Measurements from ENCODE around the gene RABEP1. TPM values are rescaled to one million over a fixed set of nuclear protein-coding genes. Genes with fewer than 3 reads are reported as not detected.

RABEP1 gene
- total and polyA plus RNA-seq, 2 experiments from 2014 or later = 37.0 to 88.1 TPM

GRCh38 chr17:5309851-5310250 lies 27.8 kb downstream of the RABEP1 start:
- Histone ChIP-seq H3F3A (replicated peaks; ENCODE audit: low read depth) (no peaks in the 10 kb centered on the region), H3K79me2 (replicated peaks; ENCODE audit: insufficient read depth) (peaks cover 67% of the 10 kb centered on the region), H2AFZ (no peak overlapping the region), H3K9me2 (ENCODE audit: insufficient read depth) (no peaks in the 10 kb centered on the region), H3K36me3 (ENCODE audit: insufficient read depth) (no peaks in the 10 kb centered on the region), H3K4me2 (no peak overlapping the region), H4K20me1 (replicated peaks; ENCODE audit: insufficient read depth) (peaks cover 28% of the 10 kb centered on the region; the same call in 1 of the 2 replicates), H3K4me1 (ENCODE audit: insufficient read depth) (no peaks in the 10 kb centered on the region), H3K4me3 (no peak overlapping the region), H3K27ac (ENCODE audit: low read depth) (no peak overlapping the region), H3K27me3 (ENCODE audit: insufficient read depth) (no peaks in the 10 kb centered on the region)
- Mint-ChIP-seq H3K4me3 (no peak overlapping the region), H3K27ac (no peak overlapping the region), H3K4me1 (no peaks in the 10 kb centered on the region), H3K36me3 (ENCODE audit: low read depth) (peaks cover 38% of the 10 kb centered on the region; the same call in 2 of the 3 replicates), H3K27me3 (ENCODE audit: insufficient read depth, low read depth, poor library complexity) (no peaks in the 10 kb centered on the region), H3K9me3 (no peaks in the 10 kb centered on the region)
- ATAC-seq = no peak
- no peak for TF ChIP-seq STAT1 (IDR thresholded peaks at IDR 0.05; ENCODE audit: unreplicated experiment)
- TF ChIP-seq, protein P1, sequence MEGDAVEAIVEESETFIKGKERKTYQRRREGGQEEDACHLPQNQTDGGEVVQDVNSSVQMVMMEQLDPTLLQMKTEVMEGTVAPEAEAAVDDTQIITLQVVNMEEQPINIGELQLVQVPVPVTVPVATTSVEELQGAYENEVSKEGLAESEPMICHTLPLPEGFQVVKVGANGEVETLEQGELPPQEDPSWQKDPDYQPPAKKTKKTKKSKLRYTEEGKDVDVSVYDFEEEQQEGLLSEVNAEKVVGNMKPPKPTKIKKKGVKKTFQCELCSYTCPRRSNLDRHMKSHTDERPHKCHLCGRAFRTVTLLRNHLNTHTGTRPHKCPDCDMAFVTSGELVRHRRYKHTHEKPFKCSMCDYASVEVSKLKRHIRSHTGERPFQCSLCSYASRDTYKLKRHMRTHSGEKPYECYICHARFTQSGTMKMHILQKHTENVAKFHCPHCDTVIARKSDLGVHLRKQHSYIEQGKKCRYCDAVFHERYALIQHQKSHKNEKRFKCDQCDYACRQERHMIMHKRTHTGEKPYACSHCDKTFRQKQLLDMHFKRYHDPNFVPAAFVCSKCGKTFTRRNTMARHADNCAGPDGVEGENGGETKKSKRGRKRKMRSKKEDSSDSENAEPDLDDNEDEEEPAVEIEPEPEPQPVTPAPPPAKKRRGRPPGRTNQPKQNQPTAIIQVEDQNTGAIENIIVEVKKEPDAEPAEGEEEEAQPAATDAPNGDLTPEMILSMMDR (conservative IDR thresholded peaks at IDR 0.05; ENCODE audit: low read depth in 2 of 2) = no peak
- no peak for TF ChIP-seq EZH2phosphoT487 (IDR thresholded peaks at IDR 0.05; ENCODE audit: unreplicated experiment)
- TF ChIP-seq, protein P2, sequence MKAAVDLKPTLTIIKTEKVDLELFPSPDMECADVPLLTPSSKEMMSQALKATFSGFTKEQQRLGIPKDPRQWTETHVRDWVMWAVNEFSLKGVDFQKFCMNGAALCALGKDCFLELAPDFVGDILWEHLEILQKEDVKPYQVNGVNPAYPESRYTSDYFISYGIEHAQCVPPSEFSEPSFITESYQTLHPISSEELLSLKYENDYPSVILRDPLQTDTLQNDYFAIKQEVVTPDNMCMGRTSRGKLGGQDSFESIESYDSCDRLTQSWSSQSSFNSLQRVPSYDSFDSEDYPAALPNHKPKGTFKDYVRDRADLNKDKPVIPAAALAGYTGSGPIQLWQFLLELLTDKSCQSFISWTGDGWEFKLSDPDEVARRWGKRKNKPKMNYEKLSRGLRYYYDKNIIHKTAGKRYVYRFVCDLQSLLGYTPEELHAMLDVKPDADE (IDR thresholded peaks at IDR 0.05) = no peak
- no peak for TF ChIP-seq NANOG (IDR thresholded peaks at IDR 0.05; ENCODE audit: borderline replicate concordance)
- TF ChIP-seq REST (IDR thresholded peaks at IDR 0.05; ENCODE audit: unreplicated experiment) = no peak
- no peak for TF ChIP-seq ZNF331 (CRISPR knock-in tag; IDR thresholded peaks at IDR 0.05; ENCODE audit: low read depth)
- TF ChIP-seq JUNB (IDR thresholded peaks at IDR 0.05; ENCODE audit: unreplicated experiment) = no peak
- TF ChIP-seq POLR2AphosphoS5 (IDR thresholded peaks at IDR 0.05; ENCODE audit: low read depth) = no peak
- no peak for TF ChIP-seq CREB1 (CRISPR knock-in tag; IDR thresholded peaks at IDR 0.05; ENCODE audit: low read depth)
- no peak for TF ChIP-seq ZNF114 (CRISPR knock-in tag; IDR thresholded peaks at IDR 0.05)
- TF ChIP-seq, protein P3, sequence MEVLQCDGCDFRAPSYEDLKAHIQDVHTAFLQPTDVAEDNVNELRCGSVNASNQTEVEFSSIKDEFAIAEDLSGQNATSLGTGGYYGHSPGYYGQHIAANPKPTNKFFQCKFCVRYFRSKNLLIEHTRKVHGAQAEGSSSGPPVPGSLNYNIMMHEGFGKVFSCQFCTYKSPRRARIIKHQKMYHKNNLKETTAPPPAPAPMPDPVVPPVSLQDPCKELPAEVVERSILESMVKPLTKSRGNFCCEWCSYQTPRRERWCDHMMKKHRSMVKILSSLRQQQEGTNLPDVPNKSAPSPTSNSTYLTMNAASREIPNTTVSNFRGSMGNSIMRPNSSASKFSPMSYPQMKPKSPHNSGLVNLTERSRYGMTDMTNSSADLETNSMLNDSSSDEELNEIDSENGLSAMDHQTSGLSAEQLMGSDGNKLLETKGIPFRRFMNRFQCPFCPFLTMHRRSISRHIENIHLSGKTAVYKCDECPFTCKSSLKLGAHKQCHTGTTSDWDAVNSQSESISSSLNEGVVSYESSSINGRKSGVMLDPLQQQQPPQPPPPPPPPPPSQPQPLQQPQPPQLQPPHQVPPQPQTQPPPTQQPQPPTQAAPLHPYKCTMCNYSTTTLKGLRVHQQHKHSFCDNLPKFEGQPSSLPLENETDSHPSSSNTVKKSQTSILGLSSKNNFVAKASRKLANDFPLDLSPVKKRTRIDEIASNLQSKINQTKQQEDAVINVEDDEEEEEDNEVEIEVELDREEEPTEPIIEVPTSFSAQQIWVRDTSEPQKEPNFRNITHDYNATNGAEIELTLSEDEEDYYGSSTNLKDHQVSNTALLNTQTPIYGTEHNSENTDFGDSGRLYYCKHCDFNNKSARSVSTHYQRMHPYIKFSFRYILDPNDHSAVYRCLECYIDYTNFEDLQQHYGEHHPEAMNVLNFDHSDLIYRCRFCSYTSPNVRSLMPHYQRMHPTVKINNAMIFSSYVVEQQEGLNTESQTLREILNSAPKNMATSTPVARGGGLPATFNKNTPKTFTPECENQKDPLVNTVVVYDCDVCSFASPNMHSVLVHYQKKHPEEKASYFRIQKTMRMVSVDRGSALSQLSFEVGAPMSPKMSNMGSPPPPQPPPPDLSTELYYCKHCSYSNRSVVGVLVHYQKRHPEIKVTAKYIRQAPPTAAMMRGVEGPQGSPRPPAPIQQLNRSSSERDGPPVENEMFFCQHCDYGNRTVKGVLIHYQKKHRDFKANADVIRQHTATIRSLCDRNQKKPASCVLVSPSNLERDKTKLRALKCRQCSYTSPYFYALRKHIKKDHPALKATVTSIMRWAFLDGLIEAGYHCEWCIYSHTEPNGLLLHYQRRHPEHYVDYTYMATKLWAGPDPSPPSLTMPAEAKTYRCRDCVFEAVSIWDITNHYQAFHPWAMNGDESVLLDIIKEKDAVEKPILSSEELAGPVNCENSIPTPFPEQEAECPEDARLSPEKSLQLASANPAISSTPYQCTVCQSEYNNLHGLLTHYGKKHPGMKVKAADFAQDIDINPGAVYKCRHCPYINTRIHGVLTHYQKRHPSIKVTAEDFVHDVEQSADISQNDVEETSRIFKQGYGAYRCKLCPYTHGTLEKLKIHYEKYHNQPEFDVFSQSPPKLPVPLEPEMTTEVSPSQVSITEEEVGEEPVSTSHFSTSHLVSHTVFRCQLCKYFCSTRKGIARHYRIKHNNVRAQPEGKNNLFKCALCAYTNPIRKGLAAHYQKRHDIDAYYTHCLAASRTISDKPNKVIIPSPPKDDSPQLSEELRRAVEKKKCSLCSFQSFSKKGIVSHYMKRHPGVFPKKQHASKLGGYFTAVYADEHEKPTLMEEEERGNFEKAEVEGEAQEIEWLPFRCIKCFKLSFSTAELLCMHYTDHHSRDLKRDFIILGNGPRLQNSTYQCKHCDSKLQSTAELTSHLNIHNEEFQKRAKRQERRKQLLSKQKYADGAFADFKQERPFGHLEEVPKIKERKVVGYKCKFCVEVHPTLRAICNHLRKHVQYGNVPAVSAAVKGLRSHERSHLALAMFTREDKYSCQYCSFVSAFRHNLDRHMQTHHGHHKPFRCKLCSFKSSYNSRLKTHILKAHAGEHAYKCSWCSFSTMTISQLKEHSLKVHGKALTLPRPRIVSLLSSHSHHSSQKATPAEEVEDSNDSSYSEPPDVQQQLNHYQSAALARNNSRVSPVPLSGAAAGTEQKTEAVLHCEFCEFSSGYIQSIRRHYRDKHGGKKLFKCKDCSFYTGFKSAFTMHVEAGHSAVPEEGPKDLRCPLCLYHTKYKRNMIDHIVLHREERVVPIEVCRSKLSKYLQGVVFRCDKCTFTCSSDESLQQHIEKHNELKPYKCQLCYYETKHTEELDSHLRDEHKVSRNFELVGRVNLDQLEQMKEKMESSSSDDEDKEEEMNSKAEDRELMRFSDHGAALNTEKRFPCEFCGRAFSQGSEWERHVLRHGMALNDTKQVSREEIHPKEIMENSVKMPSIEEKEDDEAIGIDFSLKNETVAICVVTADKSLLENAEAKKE (CRISPR knock-in tag; IDR thresholded peaks at IDR 0.05) = no peak
- TF ChIP-seq EZH2 (IDR thresholded peaks at IDR 0.05; ENCODE audit: low read depth, unreplicated experiment) = no peak
- no peak for DNase-seq (ENCODE audit: low spot score)

All from GM23338 (cell line).